ENCODE data around the gene CYFIP2.

DNA sequence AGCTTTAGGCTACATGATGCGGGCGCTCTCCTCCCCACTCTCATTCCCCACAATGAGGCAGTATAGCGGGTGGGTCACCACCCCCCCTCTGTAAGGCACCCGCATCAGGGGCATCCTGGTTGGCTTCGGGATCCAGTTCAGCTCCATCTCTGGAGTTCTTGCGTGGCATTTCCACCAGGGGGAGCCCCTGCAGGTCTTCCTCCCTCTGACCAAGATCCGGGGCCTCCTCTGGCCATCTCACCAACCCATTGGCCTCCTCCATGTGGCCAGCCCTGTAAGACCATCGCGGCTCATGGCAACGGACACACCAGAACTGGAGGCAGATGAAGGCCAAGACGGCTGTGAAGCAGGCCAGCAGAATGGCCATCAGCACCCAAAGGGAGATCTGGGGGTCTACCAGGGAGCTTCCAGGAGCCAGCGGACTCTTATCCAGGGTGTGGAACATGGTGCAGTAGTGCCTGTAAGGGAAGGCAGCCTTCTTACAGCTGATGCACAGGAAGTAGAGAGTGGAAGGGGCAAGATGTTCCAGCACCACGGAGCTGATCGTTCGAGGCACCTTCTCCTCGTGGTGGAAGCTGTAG, 77.0 kb downstream of the CYFIP2 start:
- TF ChIP-seq, protein P1, sequence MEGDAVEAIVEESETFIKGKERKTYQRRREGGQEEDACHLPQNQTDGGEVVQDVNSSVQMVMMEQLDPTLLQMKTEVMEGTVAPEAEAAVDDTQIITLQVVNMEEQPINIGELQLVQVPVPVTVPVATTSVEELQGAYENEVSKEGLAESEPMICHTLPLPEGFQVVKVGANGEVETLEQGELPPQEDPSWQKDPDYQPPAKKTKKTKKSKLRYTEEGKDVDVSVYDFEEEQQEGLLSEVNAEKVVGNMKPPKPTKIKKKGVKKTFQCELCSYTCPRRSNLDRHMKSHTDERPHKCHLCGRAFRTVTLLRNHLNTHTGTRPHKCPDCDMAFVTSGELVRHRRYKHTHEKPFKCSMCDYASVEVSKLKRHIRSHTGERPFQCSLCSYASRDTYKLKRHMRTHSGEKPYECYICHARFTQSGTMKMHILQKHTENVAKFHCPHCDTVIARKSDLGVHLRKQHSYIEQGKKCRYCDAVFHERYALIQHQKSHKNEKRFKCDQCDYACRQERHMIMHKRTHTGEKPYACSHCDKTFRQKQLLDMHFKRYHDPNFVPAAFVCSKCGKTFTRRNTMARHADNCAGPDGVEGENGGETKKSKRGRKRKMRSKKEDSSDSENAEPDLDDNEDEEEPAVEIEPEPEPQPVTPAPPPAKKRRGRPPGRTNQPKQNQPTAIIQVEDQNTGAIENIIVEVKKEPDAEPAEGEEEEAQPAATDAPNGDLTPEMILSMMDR (IDR thresholded peaks at IDR 0.05; ENCODE audit: insufficient read depth, low read depth, low read length) = peak; percentile 37
- no peak for TF ChIP-seq EZH2 (IDR thresholded peaks at IDR 0.05; ENCODE audit: insufficient read depth, low read length)
